ENCODE measurements around the gene KIF5C. TPM values are rescaled to one million over a fixed set of nuclear protein-coding genes. Genes with fewer than 3 reads are reported as not detected.
A peak's percentile ranks its signal among the peaks of the same experiment; 100 is the strongest.

The KIF5C gene
- total RNA-seq, 1 donor from 2014 or later = 24.3 TPM

- Mint-ChIP-seq H3K27me3 (ENCODE audit: low read depth, unreplicated experiment) (peaks cover 4% of the 10 kb centered on the region), H3K36me3 (ENCODE audit: low read depth, unreplicated experiment) (peaks cover 2% of the 10 kb centered on the region), H3K4me3 (ENCODE audit: unreplicated experiment) (no peak overlapping the region), H3K9me3 (ENCODE audit: unreplicated experiment) (peaks cover 3% of the 10 kb centered on the region), H3K4me1 (ENCODE audit: low read depth, unreplicated experiment) (no peaks in the 10 kb centered on the region), H3K27ac (ENCODE audit: unreplicated experiment) (no peak overlapping the region)
- Histone ChIP-seq H3K4me1 (ENCODE audit: insufficient read depth, low read length) (no peaks in the 10 kb centered on the region), H3K9ac (ENCODE audit: low read length) (no peak overlapping the region), H2AFZ (ENCODE audit: low read depth, low read length) (no peak overlapping the region), H3K4me2 (ENCODE audit: low read length) (no peak overlapping the region), H3K36me3 (ENCODE audit: insufficient read depth, low read length) (no peaks in the 10 kb centered on the region), H3K9me3 (ENCODE audit: insufficient read depth, low read depth, low read length) (no peaks in the 10 kb centered on the region), H3K4me3 (ENCODE audit: insufficient read depth, low read depth, low read length) (no peak overlapping the region), H3K27me3 (ENCODE audit: insufficient read depth, low read length) (no peaks in the 10 kb centered on the region), H3K27ac (ENCODE audit: low read depth, low read length) (no peak overlapping the region), H3K79me2 (ENCODE audit: insufficient read depth, low read length) (no peaks in the 10 kb centered on the region), H4K20me1 (ENCODE audit: insufficient read depth, low read length) (no peaks in the 10 kb centered on the region)
- FAIRE-seq (no peak), DNase-seq (ENCODE audit: low read depth) (no peak)
- TF ChIP-seq EZH2 (IDR thresholded peaks at IDR 0.05; ENCODE audit: insufficient read depth, low read length) = no peak
- TF ChIP-seq CTCF (IDR thresholded peaks at IDR 0.05; ENCODE audit: insufficient read depth, low read depth, low read length) = no peak
Measured at GRCh38 chr2:149047118-149047517, 172.1 kb downstream of the KIF5C start.

GRCh38 chr2:149049142-149049541 lies 174.1 kb downstream of the KIF5C start:
- Histone ChIP-seq H2AFZ (ENCODE audit: low read depth, low read length) (no peak overlapping the region), H4K20me1 (ENCODE audit: insufficient read depth, low read length) (no peaks in the 10 kb centered on the region), H3K79me2 (ENCODE audit: insufficient read depth, low read length) (no peaks in the 10 kb centered on the region), H3K36me3 (ENCODE audit: insufficient read depth, low read length) (no peaks in the 10 kb centered on the region), H3K9ac (ENCODE audit: low read length) (no peak overlapping the region), H3K4me3 (ENCODE audit: insufficient read depth, low read depth, low read length) (no peak overlapping the region), H3K4me1 (ENCODE audit: insufficient read depth, low read length) (no peaks in the 10 kb centered on the region), H3K4me2 (ENCODE audit: low read length) (no peak overlapping the region), H3K27me3 (ENCODE audit: insufficient read depth, low read length) (no peaks in the 10 kb centered on the region), H3K9me3 (ENCODE audit: insufficient read depth, low read depth, low read length) (no peaks in the 10 kb centered on the region), H3K27ac (ENCODE audit: low read depth, low read length) (no peak overlapping the region)
- peaks cover 2% of the 10 kb centered on the region for H3K36me3 Mint-ChIP-seq (ENCODE audit: low read depth, unreplicated experiment)
- no peak for TF ChIP-seq CTCF (IDR thresholded peaks at IDR 0.05; ENCODE audit: insufficient read depth, low read depth, low read length)
- TF ChIP-seq EZH2 (IDR thresholded peaks at IDR 0.05; ENCODE audit: insufficient read depth, low read length) = no peak
- no peak overlapping the region for H3K4me3 Mint-ChIP-seq (ENCODE audit: unreplicated experiment)
- peaks cover 4% of the 10 kb centered on the region for H3K27me3 Mint-ChIP-seq (ENCODE audit: low read depth, unreplicated experiment)
- FAIRE-seq (no peak), DNase-seq (ENCODE audit: low read depth) (peak; percentile 21)
- H3K27ac Mint-ChIP-seq (ENCODE audit: unreplicated experiment) = no peak overlapping the region
- H3K9me3 Mint-ChIP-seq (ENCODE audit: unreplicated experiment) = peaks cover 3% of the 10 kb centered on the region
- no peaks in the 10 kb centered on the region for H3K4me1 Mint-ChIP-seq (ENCODE audit: low read depth, unreplicated experiment)

GRCh38 chr2:149050188-149050587 lies 175.2 kb downstream of the KIF5C start:
- no peaks in the 10 kb centered on the region for H3K9me3 ChIP-seq (ENCODE audit: insufficient read depth, low read depth, low read length)
- Mint-ChIP-seq H3K4me3 (ENCODE audit: unreplicated experiment) (no peak overlapping the region), H3K4me1 (ENCODE audit: low read depth, unreplicated experiment) (no peaks in the 10 kb centered on the region), H3K27ac (ENCODE audit: unreplicated experiment) (no peak overlapping the region), H3K27me3 (ENCODE audit: low read depth, unreplicated experiment) (peaks cover 4% of the 10 kb centered on the region), H3K9me3 (ENCODE audit: unreplicated experiment) (peaks cover 3% of the 10 kb centered on the region), H3K36me3 (ENCODE audit: low read depth, unreplicated experiment) (peaks cover 2% of the 10 kb centered on the region)
- H4K20me1 ChIP-seq (ENCODE audit: insufficient read depth, low read length) = no peaks in the 10 kb centered on the region
- H3K4me3 ChIP-seq (ENCODE audit: insufficient read depth, low read depth, low read length) = no peak overlapping the region
- no peaks in the 10 kb centered on the region for H3K79me2 ChIP-seq (ENCODE audit: insufficient read depth, low read length)
- H3K4me2 ChIP-seq (ENCODE audit: low read length) = no peak overlapping the region
- peak; percentile 26 for FAIRE-seq
- TF ChIP-seq CTCF (IDR thresholded peaks at IDR 0.05; ENCODE audit: insufficient read depth, low read depth, low read length) = no peak
- no peak for TF ChIP-seq EZH2 (IDR thresholded peaks at IDR 0.05; ENCODE audit: insufficient read depth, low read length)
- DNase-seq (ENCODE audit: low read depth) = peak; percentile 25
- H3K36me3 ChIP-seq (ENCODE audit: insufficient read depth, low read length) = no peaks in the 10 kb centered on the region
- H3K27ac ChIP-seq (ENCODE audit: low read depth, low read length) = no peak overlapping the region
- no peaks in the 10 kb centered on the region for H3K4me1 ChIP-seq (ENCODE audit: insufficient read depth, low read length)
- H3K27me3 ChIP-seq (ENCODE audit: insufficient read depth, low read length) = no peaks in the 10 kb centered on the region
- H2AFZ ChIP-seq (ENCODE audit: low read depth, low read length) = no peak overlapping the region
- no peak overlapping the region for H3K9ac ChIP-seq (ENCODE audit: low read length)

Data from astrocyte (in vitro differentiated cells and primary cell).